K562 (cell line): ENCODE measurements around the gene FLAD1. TPM values are rescaled to one million over a fixed set of nuclear protein-coding genes. Genes with fewer than 3 reads are reported as not detected.
A peak's percentile ranks its signal among the peaks of the same experiment; 100 is the strongest.

Experiments
- ARHGAP35 ChIP-seq: fragments of 450-650 bp; IDR thresholded peaks from 2 replicates; pipeline ENCODE4 v1.6.1; 2018; ENCODE audit not compliant: partially characterized antibody
- ARID1B ChIP-seq: fragments of 450-650 bp; IDR thresholded peaks from 2 replicates; pipeline ENCODE4 v1.6.1; 2016; ENCODE audit warnings: antibody characterized with exemption, mild to moderate bottlenecking, inconsistent platforms
- BRCA1 ChIP-seq, 2 experiments: fragments of 450-650 bp in 1 of 2; sonication (generic) in 1 of 2; formaldehyde crosslinking in 1 of 2; IDR thresholded peaks; 2 replicates each; pipeline versions ENCODE4 v1.5.0 to v1.6.1; 2017 to 2020; ENCODE audit warnings: mild to moderate bottlenecking in 1 of 2, missing genetic modification reagents in 1 of 2
- CCNT2 ChIP-seq: IDR thresholded peaks from 2 replicates; pipeline ENCODE4 v1.6.1; 2011; ENCODE audit warnings: borderline replicate concordance, low read depth, mild to moderate bottlenecking, moderate library complexity, mixed read lengths, low read length; ENCODE audit not compliant: insufficient read length; ENCODE audit errors: extremely low read depth
- HDAC1 ChIP-seq, 2 experiments: fragments of 450-650 bp; IDR thresholded peaks; 2 replicates each; pipeline ENCODE4 v1.6.1; 2016 to 2017; ENCODE audit warnings: inconsistent platforms in 1 of 2, mild to moderate bottlenecking in 1 of 2, moderate library complexity in 1 of 2
- HMGN3 ChIP-seq: IDR thresholded peaks from 2 replicates; pipeline ENCODE4 v1.6.1; 2011; ENCODE audit warnings: borderline replicate concordance, low read depth, mild to moderate bottlenecking, mixed read lengths, low read length; ENCODE audit not compliant: insufficient read length; ENCODE audit errors: extremely low read depth
- HNRNPLL ChIP-seq: fragments of 200-400 bp; formaldehyde crosslinking; IDR thresholded peaks from 2 replicates; pipeline ENCODE4 v1.6.1; 2017; ENCODE audit warnings: low read length, low read depth, mild to moderate bottlenecking; ENCODE audit not compliant: poor library complexity, severe bottlenecking
- HNRNPUL1 ChIP-seq: fragments of 200-400 bp; formaldehyde crosslinking; IDR thresholded peaks from 2 replicates; pipeline ENCODE4 v1.6.1; 2017; ENCODE audit warnings: low read length
- MAZ ChIP-seq, 2 experiments: fragments of 450-650 bp in 1 of 2; sonication (generic) in 1 of 2; formaldehyde crosslinking; IDR thresholded peaks in 1 of 2; conservative IDR thresholded peaks in 1 of 2; 2 replicates each; pipeline versions ENCODE4 v1.4.0 to v1.5.0; 2020; ENCODE audit warnings: mild to moderate bottlenecking in 1 of 2, missing genetic modification reagents in 1 of 2
- NFIC ChIP-seq: fragments of 450-650 bp; IDR thresholded peaks from 2 replicates; pipeline ENCODE4 v1.6.1; 2017; ENCODE audit warnings: mild to moderate bottlenecking, inconsistent platforms
- NR1H2 ChIP-seq: sonication (generic); formaldehyde crosslinking; IDR thresholded peaks from 2 replicates; pipeline ENCODE4 v1.4.0; 2020; ENCODE audit warnings: mild to moderate bottlenecking, missing genetic modification reagents
- NRF1 ChIP-seq, 2 experiments: fragments of 450-650 bp; IDR thresholded peaks in 1 of 2; conservative IDR thresholded peaks in 1 of 2; 2 replicates each; pipeline ENCODE4 v1.6.1; 2014; ENCODE audit warnings: mild to moderate bottlenecking in 2 of 2
- NUFIP1 ChIP-seq: fragments of 450-650 bp; IDR thresholded peaks from 2 replicates; pipeline ENCODE4 v1.6.1; 2018; ENCODE audit not compliant: partially characterized antibody
- PML ChIP-seq: IDR thresholded peaks from 2 replicates; pipeline ENCODE4 v1.6.1; 2012; ENCODE audit warnings: low read length, inconsistent platforms
- POLR2G ChIP-seq: fragments of 200-400 bp; formaldehyde crosslinking; IDR thresholded peaks from 2 replicates; pipeline ENCODE4 v1.6.1; 2017; ENCODE audit warnings: low read depth, mild to moderate bottlenecking, antibody characterized with exemption, low read length, moderate library complexity
- RBFOX2 ChIP-seq: fragments of 200-400 bp; formaldehyde crosslinking; IDR thresholded peaks from 2 replicates; pipeline ENCODE4 v1.6.1; 2017; ENCODE audit warnings: low read depth, mild to moderate bottlenecking, low read length, moderate library complexity
- SAP30 ChIP-seq: fragments of 200-600 bp; sonication (generic); IDR thresholded peaks from 2 replicates; pipeline ENCODE4 v1.6.1; 2012; ENCODE audit warnings: borderline replicate concordance, low read depth, mild to moderate bottlenecking, moderate library complexity, low read length, control low read depth, inconsistent platforms; ENCODE audit not compliant: insufficient read depth, poor library complexity, severe bottlenecking
- SP2 ChIP-seq: IDR thresholded peaks from 2 replicates; pipeline ENCODE4 v1.6.1; 2011; ENCODE audit warnings: mild to moderate bottlenecking, low read depth, low read length, moderate library complexity; ENCODE audit not compliant: poor library complexity, severe bottlenecking; ENCODE audit errors: extremely low read depth
- SRSF3 ChIP-seq: fragments of 200-400 bp; formaldehyde crosslinking; IDR thresholded peaks from 2 replicates; pipeline ENCODE4 v1.6.1; 2016; ENCODE audit warnings: mild to moderate bottlenecking, low read length, moderate library complexity; ENCODE audit not compliant: insufficient read depth
- TEAD2 ChIP-seq: fragments of 450-650 bp; IDR thresholded peaks from 2 replicates; pipeline ENCODE4 v1.6.1; 2016; ENCODE audit warnings: missing genetic modification characterization, control low read depth, missing compliant biosample characterization
- ZNF311 ChIP-seq: fragments of 250-450 bp; sonication (Bioruptor Pico); IDR thresholded peaks from 2 replicates; pipeline ENCODE4 v1.4.0; 2020; ENCODE audit warnings: mild to moderate bottlenecking, moderate library complexity
- ZNF77 ChIP-seq: fragments of 250-450 bp; sonication (Bioruptor Pico); IDR thresholded peaks from 2 replicates; pipeline ENCODE4 v1.5.0; 2020
- ZNF778 ChIP-seq: fragments of 450-650 bp; formaldehyde crosslinking; IDR thresholded peaks from 2 replicates; pipeline ENCODE4 v1.4.0; 2020; ENCODE audit warnings: mild to moderate bottlenecking, moderate library complexity
- polyA plus RNA-seq, 8 experiments: library from polyadenylated mRNA; depleted of rRNA in 4 of 8; stranded (reverse) in 5 of 8; unstranded in 3 of 8; fragments of >200 nt; fragmentation: Nextera tagmentation in 2 of 8; fragmentation: Illumina TruSeq in 1 of 8; extraction: Ambion mirVana in 2 of 8; extraction: Trizol in 1 of 8; gene quantifications; 2 replicates each; pipeline versions ENCODE4 v1.2.1 to v1.2.3, GENCODE V29; 2011 to 2014; ENCODE audit warnings: inconsistent platforms in 1 of 8, missing spikeins in 1 of 8
- total RNA-seq, 7 experiments: library from RNA; depleted of rRNA in 6 of 7; stranded (reverse); fragments of >200 nt in 6 of 7; fragmentation: Illumina TruSeq in 2 of 7; extraction: Trizol in 2 of 7; gene quantifications; 2 replicates each; pipeline versions ENCODE4 v1.2.1 to v1.2.3, GENCODE V29; 2011 to 2021; ENCODE audit warnings: low replicate concordance in 1 of 7
- TF ChIP-seq, protein P1 (sequence below): fragments of 450-650 bp; formaldehyde crosslinking; IDR thresholded peaks from 2 replicates; pipeline ENCODE4 v1.4.0; 2020; ENCODE audit warnings: mild to moderate bottlenecking
- TF ChIP-seq, protein P2 (sequence below), 2 experiments: fragments of 250-450 bp in 1 of 2; fragments of 450-650 bp in 1 of 2; sonication (Bioruptor Pico) in 1 of 2; IDR thresholded peaks; 2 replicates each; pipeline versions ENCODE4 v1.6.1 to v1.8.0; 2016 to 2021; ENCODE audit warnings: mild to moderate bottlenecking in 2 of 2, moderate library complexity in 2 of 2, missing compliant biosample characterization in 1 of 2, missing genetic modification characterization in 1 of 2

Gene FLAD1
- total and polyA plus RNA-seq, 9 of the 15 experiments (the other 6 are each of a cell fraction or from before 2014, with no cell fraction given) = 24.9 to 85.8 (median 67.0) TPM

- TF ChIP-seq HDAC1 (IDR thresholded peaks at IDR 0.05) = no peak
- no peak for TF ChIP-seq HNRNPUL1
- TF ChIP-seq NUFIP1 = no peak
- peak; percentile 72 for TF ChIP-seq POLR2G
- no peak for TF ChIP-seq BRCA1 (IDR thresholded peaks at IDR 0.05)
- 0 out of 2 replicates have a peak, but pooled peaks have one; percentile 20 for TF ChIP-seq BRCA1 (CRISPR knock-in tag; IDR thresholded peaks at IDR 0.05)
- no peak for TF ChIP-seq ZNF778
- TF ChIP-seq MAZ (CRISPR knock-in tag; conservative IDR thresholded peaks at IDR 0.05 in 1 of 2, IDR thresholded peaks at IDR 0.05 in 1 of 2) = peak in 1 of 2 experiments; percentile 19; a peak in 1 of 4 replicates
- TF ChIP-seq ZNF77 (CRISPR knock-in tag) = no peak
- peak; percentile 94 for TF ChIP-seq NFIC
- TF ChIP-seq NR1H2 = peak; percentile 70; the same call in 1 of the 2 replicates
- TF ChIP-seq TEAD2 (tag) = no peak
- 0 out of 2 replicates have a peak, but pooled peaks have one; percentile 5 for TF ChIP-seq ARID1B
- TF ChIP-seq, protein P1, sequence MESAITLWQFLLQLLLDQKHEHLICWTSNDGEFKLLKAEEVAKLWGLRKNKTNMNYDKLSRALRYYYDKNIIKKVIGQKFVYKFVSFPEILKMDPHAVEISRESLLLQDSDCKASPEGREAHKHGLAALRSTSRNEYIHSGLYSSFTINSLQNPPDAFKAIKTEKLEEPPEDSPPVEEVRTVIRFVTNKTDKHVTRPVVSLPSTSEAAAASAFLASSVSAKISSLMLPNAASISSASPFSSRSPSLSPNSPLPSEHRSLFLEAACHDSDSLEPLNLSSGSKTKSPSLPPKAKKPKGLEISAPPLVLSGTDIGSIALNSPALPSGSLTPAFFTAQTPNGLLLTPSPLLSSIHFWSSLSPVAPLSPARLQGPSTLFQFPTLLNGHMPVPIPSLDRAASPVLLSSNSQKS = no peak
- TF ChIP-seq, protein P2, sequence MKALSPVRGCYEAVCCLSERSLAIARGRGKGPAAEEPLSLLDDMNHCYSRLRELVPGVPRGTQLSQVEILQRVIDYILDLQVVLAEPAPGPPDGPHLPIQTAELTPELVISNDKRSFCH (CRISPR knock-in tag; IDR thresholded peaks at IDR 0.05) = no peak
- TF ChIP-seq, protein P2 (tag; IDR thresholded peaks at IDR 0.05) = no peak
- peak; percentile 48 for TF ChIP-seq SAP30
- no peak for TF ChIP-seq ZNF311 (CRISPR knock-in tag)
- peak; percentile 75 for TF ChIP-seq RBFOX2
- peak; percentile 67 for TF ChIP-seq HMGN3
- TF ChIP-seq PML = 0 out of 2 replicates have a peak, but pooled peaks have one; percentile 9
- peak in 1 of 2 experiments; percentile 36; a peak in 1 of 4 replicates for TF ChIP-seq NRF1 (conservative IDR thresholded peaks at IDR 0.05 in 1 of 2, IDR thresholded peaks at IDR 0.05 in 1 of 2)
- TF ChIP-seq SRSF3 = peak; percentile 7; the same call in 1 of the 2 replicates
- peak; percentile 37 for TF ChIP-seq CCNT2
- peak; percentile 3 for TF ChIP-seq HNRNPLL
- no peak for TF ChIP-seq ARHGAP35
- TF ChIP-seq SP2 = no peak
Observed at GRCh38 chr1:155003227-155003765, 20.2 kb downstream of the FLAD1 start (continued).
